HCT116 (cell line): Measurements from ENCODE around the gene PGS1. TPM values are rescaled to one million over a fixed set of nuclear protein-coding genes. Genes with fewer than 3 reads are reported as not detected.

Experiments
- ATAC-seq: fragments of 200-7000 bp; cut with Tn5 transposase; 2 replicates; pipeline ENCODE4 v1.9.1; 2020; ENCODE audit warnings: mild to moderate bottlenecking, moderate library complexity
- BruUV-seq: library from RNA; stranded (reverse); fragments of 400-500 nt; replicated peaks from 2 replicates; lab custom pipeline; 2021; lab: Mats Ljungman, UMichigan
- CTCF ChIA-PET: fragments of 300-600 bp; sonication (Branson Sonifier 250); formaldehyde crosslinking; loops from one replicate; lab custom pipeline; 2021; ENCODE audit warnings: antibody characterized with exemption; lab: Charles Lee
- POLR2A ChIA-PET: fragments of 300-600, 350-600 bp; sonication (Branson Sonifier 250); formaldehyde crosslinking; loops from one replicate; lab custom pipeline; 2021; ENCODE audit warnings: antibody characterized with exemption; lab: Charles Lee
- RAD21 ChIA-PET, 2 experiments: fragments of 300-600 bp; sonication (Branson Sonifier 250); formaldehyde crosslinking; loops; one replicate each; lab custom pipeline; 2023; ENCODE audit warnings: low total read pairs in 2 of 2; ENCODE audit not compliant: uncharacterized antibody in 2 of 2, unreplicated experiment in 2 of 2, low non-redundant PET in 1 of 2; lab: Charles Lee
- DNase-seq: peaks from one replicate; pipeline ENCODE4 v3.0.0-alpha.2; 2010; ENCODE audit warnings: low read depth, low spot score
- H2AFZ ChIP-seq: fragments of 200-600 bp; shearing (Covaris generic), sonication (generic); 2 replicates; pipeline ENCODE4 v1.6.1; 2017; ENCODE audit warnings: low read depth, mixed run types, mixed read lengths, antibody characterized with exemption, low read length; ENCODE audit not compliant: poor library complexity, severe bottlenecking
- H3K27ac ChIP-seq: 2 replicates; pipeline ENCODE4 v1.5.1; 2012; ENCODE audit warnings: low read depth, low read length
- H3K27me3 ChIP-seq: fragments of 200-600 bp; sonication (generic); 2 replicates; pipeline ENCODE4 v1.6.1; 2016; ENCODE audit warnings: mixed run types, low read length, mixed read lengths; ENCODE audit not compliant: insufficient read depth
- H3K36me3 ChIP-seq, 2 experiments: fragments of 200-500 bp in 1 of 2; fragments of 200-600 bp in 1 of 2; sonication (Bioruptor generic) in 1 of 2; sonication (generic) in 1 of 2; 2 replicates each; pipeline versions ENCODE4 v1.5.1 to v1.6.1; 2014 to 2016; ENCODE audit warnings: low read length in 2 of 2, inconsistent platforms in 1 of 2, mixed read lengths in 1 of 2, mixed run types in 1 of 2; ENCODE audit not compliant: insufficient read depth in 2 of 2, control insufficient read depth in 1 of 2
- H3K4me1 ChIP-seq, 2 experiments: fragments of 200-600 bp in 1 of 2; sonication (generic) in 1 of 2; 2 replicates each; pipeline versions ENCODE4 v1.5.1 to v1.6.1; 2012 to 2017; ENCODE audit warnings: low read length in 2 of 2, inconsistent platforms in 1 of 2, mild to moderate bottlenecking in 1 of 2, mixed read lengths in 1 of 2, mixed run types in 1 of 2, moderate library complexity in 1 of 2; ENCODE audit not compliant: insufficient read depth in 2 of 2, control insufficient read depth in 1 of 2
- H3K4me2 ChIP-seq: fragments of 200-600 bp; sonication (generic); 2 replicates; pipeline ENCODE4 v1.6.1; 2017; ENCODE audit warnings: mixed run types, low read length, mixed read lengths
- H3K4me3 ChIP-seq, 2 experiments: fragments of 200-600 bp in 1 of 2; sonication (generic) in 1 of 2; replicated peaks in 1 of 2; 2 replicates each; pipeline ENCODE4 v1.5.1; 2011 to 2016; ENCODE audit warnings: low read length in 2 of 2, control low read depth in 1 of 2, low read depth in 1 of 2, mild to moderate bottlenecking in 1 of 2, mixed read lengths in 1 of 2, mixed run types in 1 of 2
- H3K79me2 ChIP-seq: fragments of 200-600 bp; sonication (generic); 2 replicates; pipeline ENCODE4 v1.6.1; 2017; ENCODE audit warnings: mild to moderate bottlenecking, mixed run types, low read length, moderate library complexity, mixed read lengths; ENCODE audit not compliant: insufficient read depth
- H3K9ac ChIP-seq: fragments of 200-600 bp; sonication (generic); 2 replicates; pipeline ENCODE4 v1.6.1; 2016; ENCODE audit warnings: low read length, mixed read lengths
- H3K9me2 ChIP-seq: fragments of 200-600 bp; sonication (generic), shearing (Covaris generic); 2 replicates; pipeline ENCODE4 v1.6.1; 2017; ENCODE audit warnings: mixed run types, mild to moderate bottlenecking, moderate library complexity; ENCODE audit not compliant: insufficient read depth
- H3K9me3 ChIP-seq, 2 experiments: fragments of 200-500 bp in 1 of 2; fragments of 200-600 bp in 1 of 2; sonication (Bioruptor generic) in 1 of 2; sonication (generic) in 1 of 2; 2 replicates each; pipeline ENCODE4 v1.6.1; 2014 to 2017; ENCODE audit warnings: low read length in 2 of 2, mixed read lengths in 2 of 2, inconsistent platforms in 1 of 2, low read depth in 1 of 2, mild to moderate bottlenecking in 1 of 2, mixed run types in 1 of 2, moderate library complexity in 1 of 2; ENCODE audit not compliant: control insufficient read depth in 1 of 2, insufficient read depth in 1 of 2
- H4K20me1 ChIP-seq: fragments of 200-600 bp; sonication (generic), shearing (Covaris generic); 2 replicates; pipeline ENCODE4 v1.6.1; 2017; ENCODE audit warnings: mixed run types, mild to moderate bottlenecking, moderate library complexity; ENCODE audit not compliant: insufficient read depth
- ATF3 ChIP-seq: IDR thresholded peaks from 2 replicates; pipeline ENCODE4 v1.6.1; 2012
- CEBPB ChIP-seq: IDR thresholded peaks from 2 replicates; pipeline ENCODE4 v1.6.1; 2012; ENCODE audit warnings: low read depth
- EZH2 ChIP-seq: fragments of 200-600 bp; sonication (generic); IDR thresholded peaks from 2 replicates; pipeline ENCODE4 v1.6.1; 2017; ENCODE audit warnings: antibody characterized with exemption, mixed run types
- JUND ChIP-seq: IDR thresholded peaks from 2 replicates; pipeline ENCODE4 v1.6.1; 2012
- POLR2A ChIP-seq: IDR thresholded peaks from 2 replicates; pipeline ENCODE4 v1.7.0; 2011; ENCODE audit warnings: borderline replicate concordance; ENCODE audit not compliant: insufficient read depth, insufficient read length; ENCODE audit errors: extremely low read depth
- POLR2AphosphoS5 ChIP-seq: IDR thresholded peaks from 2 replicates; pipeline ENCODE4 v1.6.1; 2011; ENCODE audit warnings: mild to moderate bottlenecking, low read depth, low read length, moderate library complexity
- RAD21 ChIP-seq: IDR thresholded peaks from 2 replicates; pipeline ENCODE4 v1.6.1; 2012; ENCODE audit warnings: low read depth, mild to moderate bottlenecking
- REST ChIP-seq: IDR thresholded peaks from 2 replicates; pipeline ENCODE4 v1.6.1; 2012; ENCODE audit warnings: low read depth
- SIN3A ChIP-seq: IDR thresholded peaks from 2 replicates; pipeline ENCODE4 v1.6.1; 2012; ENCODE audit warnings: low read depth
- intact Hi-C: fragments of 100-400 bp; cut with micrococcal nuclease; formaldehyde crosslinking; loops from 2 replicates; pipeline ENCODE4 v1.10.0; 2022
- total RNA-seq: library from RNA; stranded (reverse); gene quantifications from one replicate; pipeline ENCODE4 v1.2.1, GENCODE V29; 2021; ENCODE audit not compliant: unreplicated experiment
- TF ChIP-seq, protein P1 (sequence below): IDR thresholded peaks from 2 replicates; pipeline ENCODE4 v1.6.1; 2011; ENCODE audit warnings: mild to moderate bottlenecking, low read length, moderate library complexity; ENCODE audit not compliant: insufficient replicate concordance; ENCODE audit errors: extremely low read depth

Gene PGS1
- total RNA-seq, 1 experiment from 2014 or later = 44.4 TPM

GRCh38 chr17:78394209-78394608 is 15.8 kb downstream of the PGS1 start:
- H3K9ac ChIP-seq = no peak overlapping the region
- intact Hi-C loops = no loop called here

More at GRCh38 chr17:78394209-78394608, 15.8 kb downstream of the PGS1 start:
- H3K4me2 ChIP-seq = no peak overlapping the region
- H3K36me3 ChIP-seq = peaks cover 22 to 47% of the 10 kb centered on the region in 2 experiments; a peak in 2 of 4 replicates
- ChIA-PET POLR2A (interaction anchor here (0.7 kb wide), 2 partner anchors 14 to 189 kb away, joined by 3 to 4 read pairs; no protein-coding TSS in a partner anchor), RAD21 (interaction anchor here in 1 of 2 experiments (0.7 kb wide), 1 partner anchor 82 kb away, joined by 11 read pairs; no protein-coding TSS in a partner anchor), CTCF (no interaction called here)
- no peaks in the 10 kb centered on the region for H3K9me2 ChIP-seq
- no TSS peak for BruUV-seq
- peaks cover 82% of the 10 kb centered on the region for H3K79me2 ChIP-seq
- no peak overlapping the region for H3K4me3 ChIP-seq
- no peaks in the 10 kb centered on the region for H3K9me3 ChIP-seq
- ATAC-seq (no peak), DNase-seq (no peak)
- H4K20me1 ChIP-seq = peaks cover 3% of the 10 kb centered on the region; the same call in 1 of the 2 replicates
- no peak overlapping the region for H2AFZ ChIP-seq
- no peak overlapping the region for H3K27ac ChIP-seq
- TF ChIP-seq ATF3 (no peak), JUND (no peak), CEBPB (no peak), REST (no peak), POLR2A (no peak), POLR2AphosphoS5 (no peak), SIN3A (no peak), RAD21 (no peak), EZH2 (no peak)
- TF ChIP-seq, protein P1, sequence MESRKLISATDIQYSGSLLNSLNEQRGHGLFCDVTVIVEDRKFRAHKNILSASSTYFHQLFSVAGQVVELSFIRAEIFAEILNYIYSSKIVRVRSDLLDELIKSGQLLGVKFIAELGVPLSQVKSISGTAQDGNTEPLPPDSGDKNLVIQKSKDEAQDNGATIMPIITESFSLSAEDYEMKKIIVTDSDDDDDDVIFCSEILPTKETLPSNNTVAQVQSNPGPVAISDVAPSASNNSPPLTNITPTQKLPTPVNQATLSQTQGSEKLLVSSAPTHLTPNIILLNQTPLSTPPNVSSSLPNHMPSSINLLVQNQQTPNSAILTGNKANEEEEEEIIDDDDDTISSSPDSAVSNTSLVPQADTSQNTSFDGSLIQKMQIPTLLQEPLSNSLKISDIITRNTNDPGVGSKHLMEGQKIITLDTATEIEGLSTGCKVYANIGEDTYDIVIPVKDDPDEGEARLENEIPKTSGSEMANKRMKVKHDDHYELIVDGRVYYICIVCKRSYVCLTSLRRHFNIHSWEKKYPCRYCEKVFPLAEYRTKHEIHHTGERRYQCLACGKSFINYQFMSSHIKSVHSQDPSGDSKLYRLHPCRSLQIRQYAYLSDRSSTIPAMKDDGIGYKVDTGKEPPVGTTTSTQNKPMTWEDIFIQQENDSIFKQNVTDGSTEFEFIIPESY = no peak
- H3K27me3 ChIP-seq = no peaks in the 10 kb centered on the region
- H3K4me1 ChIP-seq = peaks cover 13 to 28% of the 10 kb centered on the region in 2 experiments
